HFFc6 (cell line): ENCODE data around the gene CTU2. TPM values are rescaled to one million over a fixed set of nuclear protein-coding genes. Genes with fewer than 3 reads are reported as not detected.

ENCODE experiments used
- DNase-seq: peaks from one replicate; pipeline ENCODE4 v3.0.0-alpha.2; 2018
- H3K27ac Mint-ChIP-seq: 2 replicates; pipeline ENCODE4 v1.8.0; 2020; ENCODE audit warnings: mild to moderate bottlenecking, mixed read lengths
- H3K27me3 Mint-ChIP-seq: 2 replicates; pipeline ENCODE4 v1.8.0; 2021; ENCODE audit warnings: mild to moderate bottlenecking, moderate library complexity, mixed read lengths; ENCODE audit not compliant: insufficient read depth
- H3K36me3 Mint-ChIP-seq: 2 replicates; pipeline ENCODE4 v1.8.0; 2021; ENCODE audit warnings: low read depth, mixed read lengths
- H3K4me1 Mint-ChIP-seq: 2 replicates; pipeline ENCODE4 v1.8.0; 2020; ENCODE audit warnings: low read depth, mixed read lengths
- H3K4me3 Mint-ChIP-seq: 2 replicates; pipeline ENCODE4 v1.8.0; 2020; ENCODE audit warnings: mild to moderate bottlenecking, moderate library complexity, mixed read lengths
- H3K9me3 Mint-ChIP-seq: 2 replicates; pipeline ENCODE4 v1.8.0; 2020; ENCODE audit warnings: mild to moderate bottlenecking, mixed read lengths
- total RNA-seq, 6 experiments: library from RNA; stranded (reverse); fragmentation: NEBNext Ultra II Directional; extraction: Animal tissue kit (Norgen Biotek cat#: 25700); gene quantifications; 2 replicates in 1 of 6; 3 replicates in 5 of 6; pipeline ENCODE4 v1.2.3, GENCODE V29; 2021
- TF ChIP-seq, protein P1 (sequence below): fragments of 200-600 bp; sonication (generic); IDR thresholded peaks from 2 replicates; pipeline ENCODE4 v1.5.0; 2021; ENCODE audit warnings: antibody characterized with exemption, mild to moderate bottlenecking

Gene CTU2
- total RNA-seq, 6 experiments from 2014 or later: 26.2 to 37.0 (median 33.2) TPM

- Mint-ChIP-seq H3K4me1 (no peaks in the 10 kb centered on the region), H3K27ac (no peak overlapping the region), H3K9me3 (no peaks in the 10 kb centered on the region), H3K27me3 (peaks cover 20% of the 10 kb centered on the region), H3K36me3 (no peaks in the 10 kb centered on the region), H3K4me3 (no peak overlapping the region)
- TF ChIP-seq, protein P1, sequence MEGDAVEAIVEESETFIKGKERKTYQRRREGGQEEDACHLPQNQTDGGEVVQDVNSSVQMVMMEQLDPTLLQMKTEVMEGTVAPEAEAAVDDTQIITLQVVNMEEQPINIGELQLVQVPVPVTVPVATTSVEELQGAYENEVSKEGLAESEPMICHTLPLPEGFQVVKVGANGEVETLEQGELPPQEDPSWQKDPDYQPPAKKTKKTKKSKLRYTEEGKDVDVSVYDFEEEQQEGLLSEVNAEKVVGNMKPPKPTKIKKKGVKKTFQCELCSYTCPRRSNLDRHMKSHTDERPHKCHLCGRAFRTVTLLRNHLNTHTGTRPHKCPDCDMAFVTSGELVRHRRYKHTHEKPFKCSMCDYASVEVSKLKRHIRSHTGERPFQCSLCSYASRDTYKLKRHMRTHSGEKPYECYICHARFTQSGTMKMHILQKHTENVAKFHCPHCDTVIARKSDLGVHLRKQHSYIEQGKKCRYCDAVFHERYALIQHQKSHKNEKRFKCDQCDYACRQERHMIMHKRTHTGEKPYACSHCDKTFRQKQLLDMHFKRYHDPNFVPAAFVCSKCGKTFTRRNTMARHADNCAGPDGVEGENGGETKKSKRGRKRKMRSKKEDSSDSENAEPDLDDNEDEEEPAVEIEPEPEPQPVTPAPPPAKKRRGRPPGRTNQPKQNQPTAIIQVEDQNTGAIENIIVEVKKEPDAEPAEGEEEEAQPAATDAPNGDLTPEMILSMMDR: no peak
- DNase-seq: no peak
Measured at GRCh38 chr16:88692861-88693260, 13.4 kb upstream of the CTU2 start.

DNA sequence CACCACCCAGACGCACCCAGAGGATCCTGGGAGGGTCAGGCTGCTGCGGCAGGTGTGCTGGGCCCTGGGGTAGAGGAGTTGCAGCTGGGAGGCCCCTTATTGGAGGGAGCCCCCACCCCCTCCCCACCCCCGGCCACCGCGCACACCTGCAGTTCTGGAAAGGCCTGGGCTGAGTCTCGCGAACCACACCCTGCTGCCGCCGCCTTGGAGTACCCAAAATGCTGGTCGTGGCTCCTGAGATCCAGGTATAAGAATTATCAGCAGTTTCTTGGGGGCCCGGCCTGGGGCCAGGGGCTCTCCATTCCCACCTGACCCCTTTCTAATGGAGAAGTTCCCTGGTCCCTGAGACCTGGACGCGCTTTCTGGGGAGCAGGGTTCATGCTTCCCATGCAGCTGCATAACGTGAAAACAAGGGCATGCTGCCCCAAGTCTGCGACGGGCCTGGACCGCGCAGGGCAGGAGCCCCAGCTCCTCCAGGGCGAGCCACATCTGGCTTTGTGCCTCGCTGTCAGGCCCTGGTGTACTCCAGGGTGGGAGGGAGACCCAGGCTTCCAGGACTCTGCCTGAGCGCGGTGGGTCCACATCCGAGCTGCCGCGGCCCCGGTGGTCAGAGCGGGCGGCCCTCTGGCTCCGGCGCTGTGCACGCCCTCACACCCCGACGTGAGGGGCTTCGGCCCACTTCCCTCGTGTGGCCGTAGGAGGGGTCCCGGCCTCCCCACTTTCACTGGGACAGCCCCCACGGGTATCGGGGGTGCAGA lies 12.7 kb upstream of the CTU2 start:
- Mint-ChIP-seq H3K36me3 (no peaks in the 10 kb centered on the region), H3K27ac (no peak overlapping the region), H3K4me1 (no peaks in the 10 kb centered on the region), H3K4me3 (no peak overlapping the region), H3K9me3 (no peaks in the 10 kb centered on the region), H3K27me3 (peaks cover 20% of the 10 kb centered on the region)
- TF ChIP-seq, protein P1: no peak
- no peak for DNase-seq

GRCh38 chr16:88694221-88695087 lies 11.8 kb upstream of the CTU2 start:
- Mint-ChIP-seq H3K4me3 (no peak overlapping the region), H3K9me3 (no peaks in the 10 kb centered on the region), H3K36me3 (no peaks in the 10 kb centered on the region), H3K4me1 (no peaks in the 10 kb centered on the region), H3K27ac (no peak overlapping the region), H3K27me3 (peaks cover 15% of the 10 kb centered on the region)
- no peak for DNase-seq
- TF ChIP-seq, protein P1: no peak

DNA sequence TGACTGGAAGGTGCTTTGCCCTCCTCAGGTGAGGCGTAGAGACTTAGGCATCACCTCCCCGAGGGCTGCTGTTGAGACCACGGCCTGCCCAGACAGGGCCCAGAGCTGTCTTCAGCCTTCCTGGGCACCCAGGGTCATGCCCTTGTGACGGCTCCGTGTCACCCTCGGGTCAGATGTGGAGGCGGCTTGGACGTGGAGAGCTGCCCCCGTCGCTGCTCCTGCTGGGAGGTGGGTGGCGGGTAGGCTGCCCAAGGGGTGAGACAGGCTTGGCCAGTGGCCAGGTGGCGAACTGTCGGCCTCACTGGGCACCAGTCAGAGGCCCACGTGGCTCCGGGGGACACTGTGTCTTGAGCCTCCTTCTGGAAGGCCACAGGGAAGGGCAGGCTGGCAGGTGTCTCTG lies 11.1 kb upstream of the CTU2 start:
- H3K4me3 Mint-ChIP-seq: no peak overlapping the region
- peaks cover 8% of the 10 kb centered on the region for H3K27me3 Mint-ChIP-seq
- no peaks in the 10 kb centered on the region for H3K9me3 Mint-ChIP-seq
- H3K27ac Mint-ChIP-seq: no peak overlapping the region
- no peak for DNase-seq
- TF ChIP-seq, protein P1: no peak
- H3K36me3 Mint-ChIP-seq: no peaks in the 10 kb centered on the region
- no peaks in the 10 kb centered on the region for H3K4me1 Mint-ChIP-seq

- TF ChIP-seq, protein P1: no peak
- H3K4me3 Mint-ChIP-seq: no peak overlapping the region
Measured at GRCh38 chr16:88695753-88696152, 10.6 kb upstream of the CTU2 start.

More at GRCh38 chr16:88695753-88696152, 10.6 kb upstream of the CTU2 start:
- no peaks in the 10 kb centered on the region for H3K36me3 Mint-ChIP-seq
- no peak for DNase-seq
- no peaks in the 10 kb centered on the region for H3K9me3 Mint-ChIP-seq
- peaks cover 2% of the 10 kb centered on the region for H3K27me3 Mint-ChIP-seq
- H3K4me1 Mint-ChIP-seq: no peaks in the 10 kb centered on the region
- H3K27ac Mint-ChIP-seq: no peak overlapping the region
